Measurements from ENCODE around the gene CCDC107. TPM values are rescaled to one million over a fixed set of nuclear protein-coding genes. Genes with fewer than 3 reads are reported as not detected.
A peak's percentile ranks its signal among the peaks of the same experiment; 100 is the strongest.

Gene CCDC107
- total and polyA plus RNA-seq, 2 donors (not counting 1 experiment from before 2014, with no cell fraction given): 20.6 to 24.9 TPM

GRCh38 chr9:35696520-35697215 lies 38.6 kb downstream of the CCDC107 start:
- peak; percentile 38 to 55 for DNase-seq (ENCODE audit: low read depth in 2 of 2)
- Histone ChIP-seq H3K4me1 (ENCODE audit: control insufficient read depth, extremely low read depth, insufficient read depth, low read length) (peaks cover 6% of the 10 kb centered on the region), H3K27ac (ENCODE audit: insufficient read depth, low read length) (no peak overlapping the region), H3K9me3 (ENCODE audit: control insufficient read depth, insufficient read depth, low read depth, low read length) (no peaks in the 10 kb centered on the region), H3K36me3 (ENCODE audit: control insufficient read depth, insufficient read depth, low read length) (peaks cover 44% of the 10 kb centered on the region), H4K20me1 (ENCODE audit: control insufficient read depth, extremely low read depth, insufficient read depth, low read length) (no peaks in the 10 kb centered on the region), H3K27me3 (ENCODE audit: control insufficient read depth, insufficient read depth, low read length) (no peaks in the 10 kb centered on the region), H3K9ac (ENCODE audit: insufficient read depth, low read length) (no peak overlapping the region), H2AFZ (ENCODE audit: low read length) (no peak overlapping the region), H3K4me3 (replicated peaks in 1 of 4; ENCODE audit: control extremely low read depth in 1 of 4, insufficient read depth in 1 of 4, low read depth in 3 of 4, low read length in 4 of 4) (no peak overlapping the region), H3K4me2 (ENCODE audit: extremely low read depth, insufficient read depth, low read length) (no peak overlapping the region), H3K79me2 (ENCODE audit: control insufficient read depth, insufficient read depth, low read length) (no peaks in the 10 kb centered on the region)
- TF ChIP-seq CTCF (conservative IDR thresholded peaks at IDR 0.05 in 1 of 2, IDR thresholded peaks at IDR 0.05 in 1 of 2; ENCODE audit: low read depth in 1 of 2, low read length in 2 of 2) (peak; percentile 84 to 96), EZH2 (IDR thresholded peaks at IDR 0.05; ENCODE audit: low read length, missing control alignments) (no peak)

GRCh38 chr9:35697486-35697885 lies 39.4 kb downstream of the CCDC107 start:
- Histone ChIP-seq H3K4me3 (replicated peaks in 1 of 4; ENCODE audit: control extremely low read depth in 1 of 4, insufficient read depth in 1 of 4, low read depth in 3 of 4, low read length in 4 of 4) (no peak overlapping the region), H3K4me1 (ENCODE audit: control insufficient read depth, extremely low read depth, insufficient read depth, low read length) (peaks cover 6% of the 10 kb centered on the region), H3K79me2 (ENCODE audit: control insufficient read depth, insufficient read depth, low read length) (no peaks in the 10 kb centered on the region), H3K27me3 (ENCODE audit: control insufficient read depth, insufficient read depth, low read length) (no peaks in the 10 kb centered on the region), H3K9ac (ENCODE audit: insufficient read depth, low read length) (no peak overlapping the region), H3K9me3 (ENCODE audit: control insufficient read depth, insufficient read depth, low read depth, low read length) (no peaks in the 10 kb centered on the region), H4K20me1 (ENCODE audit: control insufficient read depth, extremely low read depth, insufficient read depth, low read length) (no peaks in the 10 kb centered on the region), H3K36me3 (ENCODE audit: control insufficient read depth, insufficient read depth, low read length) (peaks cover 47% of the 10 kb centered on the region), H2AFZ (ENCODE audit: low read length) (no peak overlapping the region), H3K27ac (ENCODE audit: insufficient read depth, low read length) (no peak overlapping the region), H3K4me2 (ENCODE audit: extremely low read depth, insufficient read depth, low read length) (no peak overlapping the region)
- no peak for DNase-seq (ENCODE audit: low read depth in 2 of 2)
- no peak for TF ChIP-seq EZH2 (IDR thresholded peaks at IDR 0.05; ENCODE audit: low read length, missing control alignments)
- TF ChIP-seq CTCF (conservative IDR thresholded peaks at IDR 0.05 in 1 of 2, IDR thresholded peaks at IDR 0.05 in 1 of 2; ENCODE audit: low read depth in 1 of 2, low read length in 2 of 2): no peak

GRCh38 chr9:35698231-35698630 lies 40.1 kb downstream of the CCDC107 start:
- Histone ChIP-seq H3K4me1 (ENCODE audit: control insufficient read depth, extremely low read depth, insufficient read depth, low read length) (peaks cover 6% of the 10 kb centered on the region), H3K27ac (ENCODE audit: insufficient read depth, low read length) (no peak overlapping the region), H3K9me3 (ENCODE audit: control insufficient read depth, insufficient read depth, low read depth, low read length) (no peaks in the 10 kb centered on the region), H3K4me2 (ENCODE audit: extremely low read depth, insufficient read depth, low read length) (no peak overlapping the region), H3K27me3 (ENCODE audit: control insufficient read depth, insufficient read depth, low read length) (no peaks in the 10 kb centered on the region), H3K9ac (ENCODE audit: insufficient read depth, low read length) (no peak overlapping the region), H3K4me3 (replicated peaks in 1 of 4; ENCODE audit: control extremely low read depth in 1 of 4, insufficient read depth in 1 of 4, low read depth in 3 of 4, low read length in 4 of 4) (no peak overlapping the region), H4K20me1 (ENCODE audit: control insufficient read depth, extremely low read depth, insufficient read depth, low read length) (no peaks in the 10 kb centered on the region), H2AFZ (ENCODE audit: low read length) (no peak overlapping the region), H3K36me3 (ENCODE audit: control insufficient read depth, insufficient read depth, low read length) (peaks cover 52% of the 10 kb centered on the region), H3K79me2 (ENCODE audit: control insufficient read depth, insufficient read depth, low read length) (no peaks in the 10 kb centered on the region)
- no peak for TF ChIP-seq CTCF (conservative IDR thresholded peaks at IDR 0.05 in 1 of 2, IDR thresholded peaks at IDR 0.05 in 1 of 2; ENCODE audit: low read depth in 1 of 2, low read length in 2 of 2)
- TF ChIP-seq EZH2 (IDR thresholded peaks at IDR 0.05; ENCODE audit: low read length, missing control alignments): no peak
- no peak for DNase-seq (ENCODE audit: low read depth in 2 of 2)

Data from fibroblast of lung (primary cell).